SK-N-SH (cell line): ENCODE results near the gene ALKBH8.

Experiments used
- MEF2A ChIP-seq: IDR thresholded peaks from 2 replicates; pipeline ENCODE4 v1.4.0; 2012; ENCODE audit warnings: low read depth, borderline replicate concordance
- RAD21 ChIP-seq: IDR thresholded peaks from 2 replicates; pipeline ENCODE4 v1.6.1; 2012; ENCODE audit warnings: mild to moderate bottlenecking, low read length
- RCOR1 ChIP-seq: fragments of 150-350 bp; IDR thresholded peaks from 2 replicates; pipeline ENCODE4 v1.6.1; 2017; ENCODE audit warnings: antibody characterized with exemption, low read length
- TF ChIP-seq, protein P1 (sequence below): fragments of 200-600 bp; sonication (generic); IDR thresholded peaks from 2 replicates; pipeline ENCODE4 v1.6.1; 2017; ENCODE audit warnings: antibody characterized with exemption, mild to moderate bottlenecking, moderate library complexity

DNA sequence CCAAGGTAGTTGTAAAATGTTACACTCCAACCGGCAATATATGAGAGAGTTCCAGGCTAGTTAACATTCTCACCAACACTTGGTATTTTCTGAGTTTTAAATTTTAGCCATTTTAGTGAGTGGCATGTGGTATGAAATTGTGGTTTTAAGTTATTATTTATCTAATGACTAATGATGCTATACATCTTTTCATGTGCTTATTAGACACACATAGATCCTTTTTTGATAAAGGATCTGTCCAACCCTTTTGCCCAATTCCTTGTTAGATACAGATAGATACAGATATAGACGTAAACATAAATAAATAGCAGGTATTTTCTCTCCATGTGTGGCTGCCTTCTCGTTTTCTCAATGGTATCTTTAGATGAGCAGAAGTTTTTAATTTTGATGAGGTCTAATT, 39.3 kb downstream of the ALKBH8 start:
- TF ChIP-seq RAD21 (no peak), RCOR1 (no peak), MEF2A (no peak)
- TF ChIP-seq, protein P1, sequence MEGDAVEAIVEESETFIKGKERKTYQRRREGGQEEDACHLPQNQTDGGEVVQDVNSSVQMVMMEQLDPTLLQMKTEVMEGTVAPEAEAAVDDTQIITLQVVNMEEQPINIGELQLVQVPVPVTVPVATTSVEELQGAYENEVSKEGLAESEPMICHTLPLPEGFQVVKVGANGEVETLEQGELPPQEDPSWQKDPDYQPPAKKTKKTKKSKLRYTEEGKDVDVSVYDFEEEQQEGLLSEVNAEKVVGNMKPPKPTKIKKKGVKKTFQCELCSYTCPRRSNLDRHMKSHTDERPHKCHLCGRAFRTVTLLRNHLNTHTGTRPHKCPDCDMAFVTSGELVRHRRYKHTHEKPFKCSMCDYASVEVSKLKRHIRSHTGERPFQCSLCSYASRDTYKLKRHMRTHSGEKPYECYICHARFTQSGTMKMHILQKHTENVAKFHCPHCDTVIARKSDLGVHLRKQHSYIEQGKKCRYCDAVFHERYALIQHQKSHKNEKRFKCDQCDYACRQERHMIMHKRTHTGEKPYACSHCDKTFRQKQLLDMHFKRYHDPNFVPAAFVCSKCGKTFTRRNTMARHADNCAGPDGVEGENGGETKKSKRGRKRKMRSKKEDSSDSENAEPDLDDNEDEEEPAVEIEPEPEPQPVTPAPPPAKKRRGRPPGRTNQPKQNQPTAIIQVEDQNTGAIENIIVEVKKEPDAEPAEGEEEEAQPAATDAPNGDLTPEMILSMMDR, result no peak
